ENCODE data around the gene CYB5D1. TPM values are rescaled to one million over a fixed set of nuclear protein-coding genes. Genes with fewer than 3 reads are reported as not detected.

Gene CYB5D1
- total RNA-seq, 2 donors from 2014 or later = 5.7 to 16.5 TPM

- no peak for TF ChIP-seq CTCF (IDR thresholded peaks at IDR 0.05)
- TF ChIP-seq POLR2A (IDR thresholded peaks at IDR 0.05) = no peak
- Histone ChIP-seq H3K4me3 (no peak overlapping the region), H3K36me3 (replicated peaks in 1 of 2; ENCODE audit: insufficient read depth in 1 of 2, low read depth in 2 of 2) (no peaks in the 10 kb centered on the region), H3K4me1 (no peaks in the 10 kb centered on the region), H3K9me3 (no peaks in the 10 kb centered on the region), H3K27ac (no peak overlapping the region), H3K27me3 (no peaks in the 10 kb centered on the region)
- ATAC-seq (no peak), DNase-seq (no peak)
- intact Hi-C loops (cut with DNase I) = no loop called here
- WGBS, 2 donors = 73 to 85% methylated on average over 10 of the region's 10 CpGs
Measured at GRCh38 chr17:7816926-7817642, 40.7 kb upstream of the CYB5D1 start.

DNA sequence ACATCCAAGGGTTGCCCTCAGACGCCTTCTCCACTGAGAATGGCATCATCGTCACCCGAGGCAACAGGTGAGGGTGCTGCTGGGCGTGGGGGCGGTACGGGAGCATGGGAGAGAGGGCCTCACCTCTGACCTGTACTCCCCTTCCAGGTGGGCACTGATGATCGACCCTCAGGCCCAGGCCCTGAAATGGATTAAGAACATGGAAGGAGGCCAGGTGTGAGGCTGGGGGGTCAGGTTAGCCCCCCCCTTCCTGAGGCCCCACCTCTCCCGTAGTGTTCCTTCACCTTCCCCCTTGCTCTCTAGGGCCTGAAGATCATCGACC, 40.2 kb upstream of the CYB5D1 start:
- WGBS, 2 donors = 72 to 86% methylated on average over 6 to 9 of the region's 9 CpGs
- intact Hi-C loops (cut with DNase I) = no loop called here
- ATAC-seq = no peak

DNA sequence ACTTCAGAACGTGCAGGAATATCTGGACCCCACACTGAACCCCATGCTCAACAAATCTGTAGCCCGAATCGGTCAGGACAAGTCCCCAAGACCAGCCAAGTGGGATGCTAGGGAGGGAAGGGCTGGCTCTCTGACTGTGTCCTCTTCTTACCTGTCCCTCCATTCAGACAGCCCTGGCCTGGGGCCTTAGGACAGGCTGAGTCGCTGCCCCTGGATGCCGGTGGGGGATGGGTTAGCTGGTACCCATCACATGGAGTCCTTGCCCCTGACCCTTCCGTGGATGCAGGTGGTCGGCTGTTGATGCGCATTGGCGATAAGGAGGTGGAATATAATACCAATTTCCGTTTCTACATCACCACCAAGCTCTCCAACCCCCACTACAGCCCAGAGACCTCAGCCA, 39.8 kb upstream of the CYB5D1 start:
- TF ChIP-seq CTCF (IDR thresholded peaks at IDR 0.05) (no peak), POLR2A (IDR thresholded peaks at IDR 0.05) (no peak)
- Histone ChIP-seq H3K9me3 (no peaks in the 10 kb centered on the region), H3K27ac (no peak overlapping the region), H3K4me3 (no peak overlapping the region), H3K27me3 (no peaks in the 10 kb centered on the region), H3K36me3 (replicated peaks in 1 of 2; ENCODE audit: insufficient read depth in 1 of 2, low read depth in 2 of 2) (no peaks in the 10 kb centered on the region), H3K4me1 (no peaks in the 10 kb centered on the region)
- ATAC-seq (no peak), DNase-seq (no peak)
- WGBS, 2 donors = 76 to 82% methylated on average over 10 of the region's 10 CpGs
- intact Hi-C loops (cut with DNase I) = no loop called here

More for the DNA sequence above, 40.2 kb upstream of the CYB5D1 start:
- TF ChIP-seq CTCF (IDR thresholded peaks at IDR 0.05) (no peak), POLR2A (IDR thresholded peaks at IDR 0.05) (no peak)
- Histone ChIP-seq H3K4me1 (no peaks in the 10 kb centered on the region), H3K36me3 (replicated peaks in 1 of 2; ENCODE audit: insufficient read depth in 1 of 2, low read depth in 2 of 2) (no peaks in the 10 kb centered on the region), H3K27ac (no peak overlapping the region), H3K27me3 (no peaks in the 10 kb centered on the region), H3K4me3 (no peak overlapping the region), H3K9me3 (no peaks in the 10 kb centered on the region)
- no peak for DNase-seq

DNA sequence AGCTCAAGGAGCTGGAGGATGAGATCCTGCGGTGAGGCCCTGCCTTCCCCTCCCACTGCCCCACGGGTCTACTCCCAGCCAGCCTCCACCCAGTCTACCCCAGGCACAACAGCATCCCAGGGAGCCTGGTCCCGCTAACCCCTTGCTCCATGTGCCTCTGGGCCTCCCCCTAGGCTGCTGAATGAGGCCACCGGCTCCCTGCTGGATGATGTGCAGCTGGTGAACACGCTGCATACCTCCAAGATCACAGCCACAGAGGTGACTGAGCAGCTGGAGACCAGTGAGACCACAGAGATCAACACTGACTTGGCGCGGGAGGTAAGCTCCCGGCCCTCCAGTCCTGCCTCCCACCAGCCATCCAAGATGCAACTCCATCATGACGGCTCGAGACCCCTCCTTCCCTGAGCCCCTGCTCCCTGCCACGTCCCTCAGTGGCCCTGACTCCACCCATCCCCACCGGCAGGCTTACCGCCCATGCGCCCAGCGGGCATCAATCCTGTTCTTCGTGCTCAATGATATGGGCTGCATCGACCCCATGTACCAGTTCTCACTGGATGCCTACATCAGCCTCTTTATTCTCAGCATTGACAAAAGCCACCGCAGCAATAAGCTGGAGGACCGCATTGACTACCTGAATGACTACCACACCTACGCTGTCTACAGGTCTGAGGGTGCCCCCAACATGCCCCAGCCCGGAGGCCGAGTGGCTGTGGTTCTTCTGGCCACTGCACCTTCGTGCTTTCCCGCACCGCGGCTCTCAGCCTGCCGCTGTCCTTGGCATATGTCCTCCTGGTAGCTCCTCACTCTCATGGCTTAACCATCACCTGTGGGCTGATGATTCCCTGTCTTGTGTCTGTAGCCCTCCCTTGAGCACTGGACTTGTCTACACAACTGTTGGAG, 38.8 kb upstream of the CYB5D1 start:
- no peak overlapping the region for H3K4me3 ChIP-seq
- intact Hi-C loops (cut with DNase I) = no loop called here
- H3K4me1 ChIP-seq = no peaks in the 10 kb centered on the region
- no peak for ATAC-seq
- no peaks in the 10 kb centered on the region for H3K27me3 ChIP-seq
- H3K27ac ChIP-seq = no peak overlapping the region
- no peaks in the 10 kb centered on the region for H3K9me3 ChIP-seq
- TF ChIP-seq POLR2A (IDR thresholded peaks at IDR 0.05) = no peak
- no peak for TF ChIP-seq CTCF (IDR thresholded peaks at IDR 0.05)
- no peak for DNase-seq
- H3K36me3 ChIP-seq (replicated peaks in 1 of 2; ENCODE audit: insufficient read depth in 1 of 2, low read depth in 2 of 2) = no peaks in the 10 kb centered on the region
- WGBS, 2 donors = 81 to 85% methylated on average over 19 to 27 of the region's 27 CpGs

Data from body of pancreas (tissue), 4 donors.